Panc1 (cell line): Measurements from ENCODE around the gene AJUBA. TPM values are rescaled to one million over a fixed set of nuclear protein-coding genes. Genes with fewer than 3 reads are reported as not detected.

Source experiments
- ATAC-seq: fragments of 200-7000 bp; cut with Tn5 transposase; 2 replicates; pipeline ENCODE4 v1.9.1; 2020; ENCODE audit warnings: mild to moderate bottlenecking, moderate library complexity
- BruUV-seq: library from RNA; stranded (reverse); fragments of 400-500 nt; replicated peaks from 2 replicates; lab custom pipeline; 2021; lab: Mats Ljungman, UMichigan
- CTCF ChIA-PET: fragments of 300-600 bp; sonication (Branson Sonifier 250); formaldehyde crosslinking; loops from one replicate; lab custom pipeline; 2022; ENCODE audit warnings: antibody characterized with exemption; lab: Charles Lee
- POLR2A ChIA-PET: fragments of 300-600 bp; sonication (Branson Sonifier 250); formaldehyde crosslinking; loops from one replicate; lab custom pipeline; 2022; ENCODE audit warnings: antibody characterized with exemption; lab: Charles Lee
- DNase-seq: peaks from one replicate; pipeline ENCODE4 v3.0.0-alpha.2; 2010; ENCODE audit warnings: low read depth, low spot score
- H3K27ac ChIP-seq: 2 replicates; pipeline ENCODE4 v1.5.1; 2011; ENCODE audit warnings: mild to moderate bottlenecking, low read length, inconsistent platforms
- H3K27me3 ChIP-seq: fragments of 200-500 bp; sonication (Bioruptor generic); 2 replicates; pipeline ENCODE4 v1.6.0; 2014; ENCODE audit warnings: low read length, inconsistent platforms; ENCODE audit not compliant: control insufficient read depth, insufficient read depth
- H3K36me3 ChIP-seq: fragments of 200-500 bp; sonication (Bioruptor generic); 2 replicates; pipeline ENCODE4 v1.5.1; 2014; ENCODE audit warnings: inconsistent platforms, mild to moderate bottlenecking, low read length, moderate library complexity; ENCODE audit not compliant: control insufficient read depth, insufficient read depth
- H3K4me1 ChIP-seq: 2 replicates; pipeline ENCODE4 v1.5.1; 2011; ENCODE audit warnings: inconsistent platforms, mild to moderate bottlenecking, low read length, moderate library complexity; ENCODE audit not compliant: control insufficient read depth, insufficient read depth
- H3K4me3 ChIP-seq, 2 experiments: 2 replicates each; pipeline ENCODE4 v1.5.1; 2011 to 2012; ENCODE audit warnings: low read depth in 2 of 2, low read length in 2 of 2, mild to moderate bottlenecking in 2 of 2, inconsistent platforms in 1 of 2, moderate library complexity in 1 of 2
- H3K9me3 ChIP-seq: fragments of 200-500 bp; sonication (Bioruptor generic); 2 replicates; pipeline ENCODE4 v1.5.1; 2014; ENCODE audit warnings: low read depth, mild to moderate bottlenecking, inconsistent platforms, low read length, moderate library complexity; ENCODE audit not compliant: control insufficient read depth, insufficient read depth
- POLR2AphosphoS5 ChIP-seq: IDR thresholded peaks from 2 replicates; pipeline ENCODE4 v1.6.1; 2012; ENCODE audit warnings: mild to moderate bottlenecking, low read depth, low read length, moderate library complexity
- SIN3A ChIP-seq: IDR thresholded peaks from 2 replicates; pipeline ENCODE4 v1.6.1; 2012; ENCODE audit warnings: low read depth, mild to moderate bottlenecking, low read length, moderate library complexity, borderline replicate concordance; ENCODE audit not compliant: insufficient read depth
- TCF7L2 ChIP-seq: IDR thresholded peaks from 2 replicates; pipeline ENCODE4 v1.6.1; 2011; ENCODE audit warnings: mild to moderate bottlenecking, low read depth, low read length, inconsistent platforms
- in situ Hi-C: cut with HindIII; loops from 2 replicates; pipeline ENCODE4 v1.10.0; 2016; ENCODE audit warnings: low sequenced_read_pairs, low pct_unique_long_range_greater_than_20kb
- intact Hi-C: fragments of 100-400 bp; cut with micrococcal nuclease; formaldehyde crosslinking; loops from one replicate; pipeline ENCODE4 v1.10.0; 2022; ENCODE audit not compliant: unreplicated experiment
- total RNA-seq: library from RNA; stranded (reverse); gene quantifications from one replicate; pipeline ENCODE4 v1.2.1, GENCODE V29; 2021; ENCODE audit not compliant: unreplicated experiment
- TF ChIP-seq, protein P1 (sequence below), 2 experiments: IDR thresholded peaks; 2 replicates each; pipeline ENCODE4 v1.6.1; 2011 to 2012; ENCODE audit warnings: low read depth in 2 of 2, control low read depth in 1 of 2, low read length in 1 of 2, mild to moderate bottlenecking in 1 of 2, moderate library complexity in 1 of 2; ENCODE audit not compliant: insufficient read depth in 1 of 2
- TF ChIP-seq, protein P2 (sequence below): fragments of 450-650 bp; IDR thresholded peaks from 2 replicates; pipeline ENCODE4 v1.5.1; 2017; ENCODE audit warnings: mild to moderate bottlenecking

The AJUBA gene
- total RNA-seq, 1 experiment from 2014 or later, result 50.2 TPM

DNA sequence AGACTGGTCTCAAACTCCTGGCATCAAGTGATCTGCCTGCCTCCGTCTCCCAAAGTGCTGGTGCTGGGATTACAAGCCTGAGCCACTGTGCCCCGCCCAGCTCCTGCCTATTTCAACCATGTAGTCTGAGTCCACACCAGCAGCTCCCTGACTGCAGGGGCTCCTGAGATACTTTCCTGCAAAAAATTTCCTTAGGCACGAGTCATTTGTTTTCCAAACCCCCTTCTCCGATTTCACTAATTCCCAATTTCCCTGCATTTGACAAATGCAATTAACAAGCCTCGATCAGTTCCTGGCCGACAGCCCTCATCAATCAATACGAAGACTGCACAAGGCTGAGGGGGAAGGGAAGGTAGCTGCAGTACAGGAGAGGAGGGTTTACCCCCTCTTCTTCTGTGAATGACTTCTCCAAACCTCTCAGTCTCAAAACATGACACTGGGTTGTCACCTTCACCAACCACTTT is 42.3 kb upstream of the AJUBA start:
- BruUV-seq, result no TSS peak
- TF ChIP-seq SIN3A (no peak), TCF7L2 (no peak), POLR2AphosphoS5 (no peak)
- TF ChIP-seq, protein P1, sequence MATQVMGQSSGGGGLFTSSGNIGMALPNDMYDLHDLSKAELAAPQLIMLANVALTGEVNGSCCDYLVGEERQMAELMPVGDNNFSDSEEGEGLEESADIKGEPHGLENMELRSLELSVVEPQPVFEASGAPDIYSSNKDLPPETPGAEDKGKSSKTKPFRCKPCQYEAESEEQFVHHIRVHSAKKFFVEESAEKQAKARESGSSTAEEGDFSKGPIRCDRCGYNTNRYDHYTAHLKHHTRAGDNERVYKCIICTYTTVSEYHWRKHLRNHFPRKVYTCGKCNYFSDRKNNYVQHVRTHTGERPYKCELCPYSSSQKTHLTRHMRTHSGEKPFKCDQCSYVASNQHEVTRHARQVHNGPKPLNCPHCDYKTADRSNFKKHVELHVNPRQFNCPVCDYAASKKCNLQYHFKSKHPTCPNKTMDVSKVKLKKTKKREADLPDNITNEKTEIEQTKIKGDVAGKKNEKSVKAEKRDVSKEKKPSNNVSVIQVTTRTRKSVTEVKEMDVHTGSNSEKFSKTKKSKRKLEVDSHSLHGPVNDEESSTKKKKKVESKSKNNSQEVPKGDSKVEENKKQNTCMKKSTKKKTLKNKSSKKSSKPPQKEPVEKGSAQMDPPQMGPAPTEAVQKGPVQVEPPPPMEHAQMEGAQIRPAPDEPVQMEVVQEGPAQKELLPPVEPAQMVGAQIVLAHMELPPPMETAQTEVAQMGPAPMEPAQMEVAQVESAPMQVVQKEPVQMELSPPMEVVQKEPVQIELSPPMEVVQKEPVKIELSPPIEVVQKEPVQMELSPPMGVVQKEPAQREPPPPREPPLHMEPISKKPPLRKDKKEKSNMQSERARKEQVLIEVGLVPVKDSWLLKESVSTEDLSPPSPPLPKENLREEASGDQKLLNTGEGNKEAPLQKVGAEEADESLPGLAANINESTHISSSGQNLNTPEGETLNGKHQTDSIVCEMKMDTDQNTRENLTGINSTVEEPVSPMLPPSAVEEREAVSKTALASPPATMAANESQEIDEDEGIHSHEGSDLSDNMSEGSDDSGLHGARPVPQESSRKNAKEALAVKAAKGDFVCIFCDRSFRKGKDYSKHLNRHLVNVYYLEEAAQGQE (IDR thresholded peaks at IDR 0.05; ENCODE audit: insufficient read depth in 1 of 2, low read depth in 2 of 2, low read length in 1 of 2), result no peak
- TF ChIP-seq, protein P2, sequence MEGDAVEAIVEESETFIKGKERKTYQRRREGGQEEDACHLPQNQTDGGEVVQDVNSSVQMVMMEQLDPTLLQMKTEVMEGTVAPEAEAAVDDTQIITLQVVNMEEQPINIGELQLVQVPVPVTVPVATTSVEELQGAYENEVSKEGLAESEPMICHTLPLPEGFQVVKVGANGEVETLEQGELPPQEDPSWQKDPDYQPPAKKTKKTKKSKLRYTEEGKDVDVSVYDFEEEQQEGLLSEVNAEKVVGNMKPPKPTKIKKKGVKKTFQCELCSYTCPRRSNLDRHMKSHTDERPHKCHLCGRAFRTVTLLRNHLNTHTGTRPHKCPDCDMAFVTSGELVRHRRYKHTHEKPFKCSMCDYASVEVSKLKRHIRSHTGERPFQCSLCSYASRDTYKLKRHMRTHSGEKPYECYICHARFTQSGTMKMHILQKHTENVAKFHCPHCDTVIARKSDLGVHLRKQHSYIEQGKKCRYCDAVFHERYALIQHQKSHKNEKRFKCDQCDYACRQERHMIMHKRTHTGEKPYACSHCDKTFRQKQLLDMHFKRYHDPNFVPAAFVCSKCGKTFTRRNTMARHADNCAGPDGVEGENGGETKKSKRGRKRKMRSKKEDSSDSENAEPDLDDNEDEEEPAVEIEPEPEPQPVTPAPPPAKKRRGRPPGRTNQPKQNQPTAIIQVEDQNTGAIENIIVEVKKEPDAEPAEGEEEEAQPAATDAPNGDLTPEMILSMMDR, result no peak
- H3K27ac ChIP-seq, result no peak overlapping the region
- no peaks in the 10 kb centered on the region; the same call in 1 of the 2 replicates for H3K36me3 ChIP-seq
- POLR2A ChIA-PET, result no interaction called here
- no peak overlapping the region for H3K4me3 ChIP-seq
- ATAC-seq, result no peak
- no peaks in the 10 kb centered on the region for H3K27me3 ChIP-seq
- CTCF ChIA-PET, result interaction anchor here (0.6 to 1.0 kb wide), 2 partner anchors 52 to 141 kb away, joined by 3 read pairs; no protein-coding TSS in a partner anchor
- intact Hi-C loops (no loop called here), in situ Hi-C loops (no loop called here)
- no peaks in the 10 kb centered on the region for H3K9me3 ChIP-seq
- no peak for DNase-seq
- H3K4me1 ChIP-seq, result no peaks in the 10 kb centered on the region

DNA sequence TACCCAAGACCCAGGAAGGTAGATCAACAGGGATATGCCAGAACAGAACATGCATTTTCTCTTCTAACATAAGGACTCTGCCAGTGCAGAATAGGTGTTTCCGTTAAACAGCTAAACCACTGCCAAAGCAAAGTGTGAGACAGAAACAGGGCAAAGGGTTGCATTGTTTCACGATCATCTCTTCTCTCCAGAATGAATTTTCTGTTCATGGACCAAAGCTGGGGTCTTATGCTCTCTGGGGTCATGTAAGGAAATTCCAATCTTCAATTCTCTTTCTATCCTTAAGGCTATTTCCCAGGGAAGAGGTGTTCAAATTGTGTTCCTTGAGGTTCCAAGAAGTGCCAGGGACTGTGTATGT is 41.4 kb upstream of the AJUBA start:
- no peaks in the 10 kb centered on the region for H3K9me3 ChIP-seq
- H3K27me3 ChIP-seq, result no peaks in the 10 kb centered on the region
- no peak overlapping the region for H3K27ac ChIP-seq
- no peak for TF ChIP-seq SIN3A
- no peak for TF ChIP-seq TCF7L2
- TF ChIP-seq, protein P2, result no peak
- no peak for TF ChIP-seq POLR2AphosphoS5
- TF ChIP-seq, protein P1 (IDR thresholded peaks at IDR 0.05; ENCODE audit: insufficient read depth in 1 of 2, low read depth in 2 of 2, low read length in 1 of 2), result no peak
- DNase-seq, result no peak
- no TSS peak for BruUV-seq
- ChIA-PET POLR2A (no interaction called here), CTCF (interaction anchor here (0.6 kb wide), 1 partner anchor 140 kb away, joined by 3 read pairs; no protein-coding TSS in a partner anchor)
- no peaks in the 10 kb centered on the region for H3K4me1 ChIP-seq
- intact Hi-C loops, result no loop called here
- in situ Hi-C loops, result no loop called here
- H3K4me3 ChIP-seq, result no peak overlapping the region
- no peak for ATAC-seq
- no peaks in the 10 kb centered on the region; the same call in 1 of the 2 replicates for H3K36me3 ChIP-seq
